Peyer's patch (tissue), 4 donors: ENCODE data around the gene MROH9. TPM values are rescaled to one million over a fixed set of nuclear protein-coding genes. Genes with fewer than 3 reads are reported as not detected.
"Not testable (repeated sequence)": the region's sequence is repeated elsewhere in the genome, so short reads cannot be mapped to it uniquely, and the experiment has no call there.

Source experiments
- DNase-seq, 3 donors: peaks; one replicate each; pipeline ENCODE4 v3.0.0-alpha.2; 2017 to 2019
- H3K27ac ChIP-seq, 4 donors: fragments of 200-600 bp; sonication (generic); one replicate each; pipeline ENCODE4 v1.5.1; 2016 to 2019
- H3K27me3 ChIP-seq, 2 donors: fragments of 200-600 bp; sonication (generic); one replicate each; pipeline ENCODE4 v1.5.1; 2019
- H3K36me3 ChIP-seq, 3 donors: fragments of 200-600 bp; sonication (generic); one replicate each; pipeline ENCODE4 v1.5.1; 2016 to 2019
- H3K4me1 ChIP-seq, 4 donors: fragments of 200-600 bp; sonication (generic); one replicate each; pipeline ENCODE4 v1.5.1; 2016 to 2019
- H3K4me3 ChIP-seq, 4 donors: fragments of 200-600 bp; sonication (generic); 1 replicate in 3 of 4; 2 replicates in 1 of 4; pipeline ENCODE4 v1.5.1; 2016 to 2019; ENCODE audit warnings: mild to moderate bottlenecking in 1 of 4
- H3K9me3 ChIP-seq, 4 donors: fragments of 200-600 bp; sonication (generic); one replicate each; pipeline ENCODE4 v1.5.1; 2016 to 2019; ENCODE audit warnings: mild to moderate bottlenecking in 1 of 4
- POLR2A ChIP-seq, 2 donors: fragments of 450-650 bp; IDR thresholded peaks; one replicate each; pipeline ENCODE4 v1.5.1; 2017; ENCODE audit warnings: antibody characterized with exemption in 2 of 2, mild to moderate bottlenecking in 2 of 2, moderate library complexity in 2 of 2
- total RNA-seq, 4 donors: library from RNA; depleted of rRNA; stranded (reverse); fragments of >200 nt; gene quantifications; one replicate each; pipeline ENCODE4 v1.1.0, GENCODE V29; 2016
- TF ChIP-seq, protein P1 (sequence below), 6 experiments: fragments of 450-650 bp in 4 of 6; fragments of 200-600 bp in 2 of 6; sonication (generic) in 1 of 6; IDR thresholded peaks; one replicate each; pipeline ENCODE4 v1.5.1; 2017 to 2019; ENCODE audit warnings: antibody characterized with exemption in 6 of 6, mild to moderate bottlenecking in 3 of 6, moderate library complexity in 1 of 6

MROH9 gene
- total RNA-seq, 4 donors from 2014 or later: not detected

DNA sequence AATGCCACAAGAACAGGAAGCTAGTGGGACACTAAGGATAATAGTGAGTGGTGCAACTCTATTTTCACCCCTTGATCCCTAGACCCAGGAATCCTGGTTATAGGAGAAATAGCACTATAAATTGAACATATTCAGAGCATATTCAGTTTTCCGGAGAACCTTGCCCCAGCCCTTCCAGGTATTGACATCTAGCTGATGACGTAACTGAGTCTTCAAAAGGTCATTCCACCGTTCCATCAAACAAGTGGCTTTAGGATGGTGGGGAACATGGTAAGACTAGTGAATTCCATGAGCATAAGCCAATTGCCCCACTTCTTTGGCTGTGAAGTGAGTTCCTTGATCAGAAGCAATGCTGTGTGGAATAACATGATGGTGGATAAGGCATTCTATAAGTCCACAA lies 2.9 kb downstream of the MROH9 start:
- DNase-seq: no peak
- Histone ChIP-seq H3K27me3 (no peaks in the 10 kb centered on the region), H3K27ac (no peak overlapping the region), H3K4me1 (no peaks in the 10 kb centered on the region), H3K4me3 (no peak overlapping the region), H3K36me3 (no peaks in the 10 kb centered on the region), H3K9me3 (no peaks in the 10 kb centered on the region)
- TF ChIP-seq POLR2A (IDR thresholded peaks at IDR 0.05): no peak
- TF ChIP-seq, protein P1, sequence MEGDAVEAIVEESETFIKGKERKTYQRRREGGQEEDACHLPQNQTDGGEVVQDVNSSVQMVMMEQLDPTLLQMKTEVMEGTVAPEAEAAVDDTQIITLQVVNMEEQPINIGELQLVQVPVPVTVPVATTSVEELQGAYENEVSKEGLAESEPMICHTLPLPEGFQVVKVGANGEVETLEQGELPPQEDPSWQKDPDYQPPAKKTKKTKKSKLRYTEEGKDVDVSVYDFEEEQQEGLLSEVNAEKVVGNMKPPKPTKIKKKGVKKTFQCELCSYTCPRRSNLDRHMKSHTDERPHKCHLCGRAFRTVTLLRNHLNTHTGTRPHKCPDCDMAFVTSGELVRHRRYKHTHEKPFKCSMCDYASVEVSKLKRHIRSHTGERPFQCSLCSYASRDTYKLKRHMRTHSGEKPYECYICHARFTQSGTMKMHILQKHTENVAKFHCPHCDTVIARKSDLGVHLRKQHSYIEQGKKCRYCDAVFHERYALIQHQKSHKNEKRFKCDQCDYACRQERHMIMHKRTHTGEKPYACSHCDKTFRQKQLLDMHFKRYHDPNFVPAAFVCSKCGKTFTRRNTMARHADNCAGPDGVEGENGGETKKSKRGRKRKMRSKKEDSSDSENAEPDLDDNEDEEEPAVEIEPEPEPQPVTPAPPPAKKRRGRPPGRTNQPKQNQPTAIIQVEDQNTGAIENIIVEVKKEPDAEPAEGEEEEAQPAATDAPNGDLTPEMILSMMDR (IDR thresholded peaks at IDR 0.05): no peak

DNA sequence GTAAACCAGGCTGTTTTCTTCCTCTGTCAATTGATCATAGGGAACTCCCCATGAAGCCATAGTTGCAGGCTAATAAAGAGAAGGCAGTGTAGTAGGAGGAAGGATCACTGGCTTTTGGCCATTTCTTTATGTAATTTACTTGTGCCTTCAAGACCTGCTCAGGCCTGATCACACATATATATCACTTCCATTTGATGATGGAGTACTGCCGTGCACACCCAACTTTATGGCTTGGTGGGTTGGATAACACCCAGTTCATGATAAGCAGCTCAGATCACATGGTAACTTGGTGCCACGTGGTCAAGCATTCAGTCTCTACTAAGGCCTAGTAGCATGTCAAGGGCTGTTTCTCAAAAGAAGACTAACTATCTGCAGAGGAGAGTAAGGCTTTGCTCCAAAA lies 4.1 kb downstream of the MROH9 start:
- H3K9me3 ChIP-seq: no peaks in the 10 kb centered on the region
- DNase-seq: no peak
- no peak overlapping the region for H3K27ac ChIP-seq
- no peaks in the 10 kb centered on the region for H3K27me3 ChIP-seq
- no peaks in the 10 kb centered on the region for H3K36me3 ChIP-seq
- TF ChIP-seq, protein P1 (IDR thresholded peaks at IDR 0.05): no peak
- TF ChIP-seq POLR2A (IDR thresholded peaks at IDR 0.05): no peak
- no peak overlapping the region for H3K4me3 ChIP-seq
- no peaks in the 10 kb centered on the region for H3K4me1 ChIP-seq

DNA sequence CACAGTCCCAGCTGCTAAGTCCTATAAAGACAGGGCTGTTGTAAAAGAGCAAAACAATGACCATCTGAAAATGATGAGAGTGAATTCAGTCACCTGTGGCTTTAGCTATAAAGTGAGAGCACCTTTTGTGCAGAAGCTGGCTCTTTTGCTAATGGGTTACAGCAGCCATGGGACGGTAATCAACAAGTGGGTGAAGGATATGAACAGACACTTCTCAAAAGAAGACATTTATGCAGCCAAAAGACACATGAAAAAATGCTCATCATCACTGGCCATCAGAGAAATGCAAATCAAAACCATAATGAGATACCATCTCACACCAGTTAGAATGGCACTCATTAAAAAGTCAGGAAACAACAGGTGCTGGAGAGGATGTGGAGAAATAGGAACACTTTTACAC lies 16.4 kb downstream of the MROH9 start:
- not testable (repeated sequence) for H3K4me3 ChIP-seq, DNase-seq, H3K27me3 ChIP-seq, H3K4me1 ChIP-seq, H3K36me3 ChIP-seq, H3K9me3 ChIP-seq, H3K27ac ChIP-seq

DNA sequence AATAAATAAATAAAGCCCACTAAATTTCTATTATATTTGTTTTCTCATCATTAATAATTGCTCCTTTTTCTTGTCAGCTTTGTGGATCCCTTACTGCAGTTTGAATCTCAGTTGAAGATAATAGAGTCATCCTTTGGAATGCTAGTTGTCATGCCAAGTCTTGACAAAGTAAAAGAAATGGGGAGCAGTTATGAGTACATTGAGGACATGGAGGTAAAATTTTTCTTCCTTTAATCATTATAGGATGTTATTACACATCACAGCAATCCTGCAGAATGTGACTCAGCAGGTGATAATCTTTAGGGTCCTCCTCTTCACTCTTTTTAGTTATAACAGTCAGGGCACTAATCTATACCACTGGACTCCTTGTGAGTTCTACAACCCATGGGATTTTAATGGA lies 24.1 kb downstream of the MROH9 start:
- Histone ChIP-seq H3K27me3 (no peaks in the 10 kb centered on the region), H3K9me3 (no peaks in the 10 kb centered on the region), H3K27ac (no peak overlapping the region), H3K4me1 (no peaks in the 10 kb centered on the region), H3K36me3 (no peaks in the 10 kb centered on the region), H3K4me3 (no peak overlapping the region)
- no peak for DNase-seq
- TF ChIP-seq, protein P1 (IDR thresholded peaks at IDR 0.05): no peak
- TF ChIP-seq POLR2A (IDR thresholded peaks at IDR 0.05): no peak

DNA sequence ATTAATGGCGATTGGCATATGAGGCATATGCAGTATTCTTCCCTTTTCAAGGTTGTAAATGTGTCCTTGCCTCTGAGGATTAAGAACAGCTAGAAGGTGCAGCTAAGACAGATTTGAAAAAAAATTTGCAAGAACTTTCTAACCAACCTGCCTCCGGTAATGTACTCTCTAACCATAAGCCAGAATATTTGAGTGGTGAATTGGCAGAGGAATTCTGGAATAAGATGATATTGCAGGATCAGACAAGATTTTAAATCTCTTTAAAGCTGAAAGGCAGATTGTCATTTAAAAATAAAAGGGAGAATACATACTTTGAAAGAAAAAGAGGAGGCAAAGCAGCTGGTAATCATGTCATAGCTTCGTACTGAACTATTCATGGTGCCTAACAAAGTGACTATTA lies 29.2 kb downstream of the MROH9 start:
- Histone ChIP-seq H3K4me1 (no peaks in the 10 kb centered on the region), H3K36me3 (no peaks in the 10 kb centered on the region), H3K4me3 (no peak overlapping the region), H3K27ac (no peak overlapping the region), H3K27me3 (no peaks in the 10 kb centered on the region), H3K9me3 (no peaks in the 10 kb centered on the region)
- no peak for TF ChIP-seq POLR2A (IDR thresholded peaks at IDR 0.05)
- TF ChIP-seq, protein P1 (IDR thresholded peaks at IDR 0.05): no peak
- no peak for DNase-seq

DNA sequence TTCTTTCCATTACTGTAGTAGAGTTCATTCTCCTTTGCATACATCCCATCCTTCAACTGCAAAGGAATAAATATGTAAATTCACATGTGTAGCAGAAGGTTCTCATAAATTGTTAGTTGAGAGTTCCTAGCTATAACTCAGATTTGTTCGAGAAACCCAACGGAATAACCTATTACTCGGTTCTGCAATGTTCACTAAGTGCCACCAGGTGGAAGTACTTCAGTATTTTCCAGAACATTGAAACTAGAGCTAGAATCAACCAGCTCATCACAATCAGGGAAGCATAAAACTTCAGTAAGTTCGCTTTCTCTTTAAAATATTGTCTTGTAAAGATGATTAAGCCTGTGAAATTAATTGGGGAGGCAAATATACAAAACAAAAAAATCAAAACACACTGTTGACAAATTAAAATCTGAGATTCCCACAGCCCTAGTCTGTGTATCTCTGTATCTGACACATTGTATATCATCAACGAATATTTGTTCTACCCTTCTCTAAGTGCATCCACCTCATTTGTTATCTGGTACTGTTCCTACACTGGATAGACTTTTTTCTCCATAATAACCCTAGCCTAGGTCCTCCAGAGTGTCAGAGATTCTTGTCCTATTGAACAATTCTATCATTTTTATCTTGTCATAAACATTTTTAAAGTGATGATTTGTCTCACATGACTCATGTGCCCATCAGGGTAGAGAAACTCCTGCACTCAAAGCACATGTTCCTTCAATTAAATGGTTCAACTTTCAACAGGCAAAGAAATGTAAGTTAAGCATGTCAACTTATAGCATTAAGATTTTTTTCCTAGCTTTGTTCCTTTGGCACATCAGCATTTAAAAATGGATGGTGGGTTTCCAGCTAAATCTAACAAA lies 31.9 kb downstream of the MROH9 start:
- DNase-seq: no peak
- no peak overlapping the region for H3K4me3 ChIP-seq

More for the DNA sequence above, 31.9 kb downstream of the MROH9 start:
- H3K27ac ChIP-seq: no peak overlapping the region
- TF ChIP-seq POLR2A (IDR thresholded peaks at IDR 0.05): no peak
- TF ChIP-seq, protein P1 (IDR thresholded peaks at IDR 0.05): peak in 5 of 6 experiments; percentile 38 to 72 (median 68)
- H3K4me1 ChIP-seq: no peaks in the 10 kb centered on the region
- no peaks in the 10 kb centered on the region for H3K36me3 ChIP-seq
- H3K27me3 ChIP-seq: no peaks in the 10 kb centered on the region
- no peaks in the 10 kb centered on the region for H3K9me3 ChIP-seq
